ENCODE measurements around the gene WDR88.
A peak's percentile ranks its signal among the peaks of the same experiment; 100 is the strongest.
"Not testable (repeated sequence)": the region's sequence is repeated elsewhere in the genome, so short reads cannot be mapped to it uniquely, and the experiment has no call there.

The WDR88 gene

DNA sequence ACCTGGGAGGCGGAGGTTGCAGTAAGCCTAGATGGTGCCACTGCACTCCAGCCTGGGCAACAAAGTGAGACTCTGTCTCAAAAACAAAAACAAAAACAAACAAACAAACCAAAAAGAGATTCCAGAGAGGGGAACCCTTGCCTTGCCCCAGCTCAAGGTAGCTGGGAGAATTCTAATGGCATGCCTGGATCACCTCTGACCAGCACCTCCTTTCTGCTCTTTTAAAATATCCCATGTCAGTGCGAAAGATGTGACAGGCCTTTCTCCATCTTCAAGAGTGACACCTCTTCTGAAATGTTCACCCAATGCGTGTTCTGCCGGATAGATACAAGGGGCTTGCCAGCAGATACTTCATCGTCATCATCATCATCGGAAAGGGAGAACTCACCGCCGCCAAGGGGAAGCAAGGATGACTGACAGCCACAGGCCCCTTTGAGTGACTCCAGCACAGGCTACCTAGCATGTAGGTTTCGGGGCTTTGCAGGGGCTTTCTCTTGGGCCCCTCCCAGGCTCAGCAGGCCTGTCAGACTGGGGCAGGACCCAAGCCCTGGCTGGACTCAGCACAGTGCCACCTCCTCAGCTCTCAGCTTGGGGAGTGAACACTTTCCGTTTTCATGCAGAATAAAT lies 43.4 kb downstream of the WDR88 start:
- DNase-seq = no peak

DNA sequence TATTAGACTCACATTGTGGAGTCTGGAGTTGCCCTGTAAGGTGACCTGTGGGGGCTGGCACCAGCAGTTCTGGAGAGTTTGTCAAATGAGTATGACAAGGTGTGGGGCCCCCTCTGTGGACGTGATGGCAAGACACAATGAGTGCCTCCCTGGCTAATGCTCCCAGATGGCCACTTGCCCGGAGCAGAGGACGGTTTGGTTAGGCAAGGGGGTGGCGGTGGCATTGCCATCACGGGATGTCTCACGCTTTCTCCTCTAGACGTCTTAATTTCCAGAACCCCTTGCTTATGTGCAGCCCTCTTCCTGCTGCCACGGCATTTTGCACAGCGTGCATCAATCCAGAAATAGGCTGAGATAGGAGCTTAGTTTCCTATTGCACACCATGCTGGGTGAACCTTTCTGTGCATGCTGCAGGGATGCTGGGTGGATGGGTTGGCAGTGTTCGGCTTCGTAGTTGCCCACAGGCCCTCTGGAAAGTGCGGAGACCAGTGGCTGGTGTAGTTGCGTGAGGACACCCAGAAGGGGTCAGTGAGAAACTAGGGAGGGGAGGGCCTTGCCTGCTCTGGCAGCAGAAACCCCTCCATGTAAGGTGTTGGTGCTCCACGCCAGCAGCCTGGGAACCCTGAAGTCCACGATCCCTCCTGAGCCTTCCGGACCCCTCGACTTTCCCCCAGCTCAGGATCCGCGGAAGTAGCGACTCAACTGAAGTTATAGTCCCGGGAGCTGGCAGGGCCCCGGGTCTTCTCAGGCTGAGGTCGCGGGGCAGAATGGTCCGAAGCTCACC lies 44.2 kb downstream of the WDR88 start:
- DNase-seq = no peak

DNA sequence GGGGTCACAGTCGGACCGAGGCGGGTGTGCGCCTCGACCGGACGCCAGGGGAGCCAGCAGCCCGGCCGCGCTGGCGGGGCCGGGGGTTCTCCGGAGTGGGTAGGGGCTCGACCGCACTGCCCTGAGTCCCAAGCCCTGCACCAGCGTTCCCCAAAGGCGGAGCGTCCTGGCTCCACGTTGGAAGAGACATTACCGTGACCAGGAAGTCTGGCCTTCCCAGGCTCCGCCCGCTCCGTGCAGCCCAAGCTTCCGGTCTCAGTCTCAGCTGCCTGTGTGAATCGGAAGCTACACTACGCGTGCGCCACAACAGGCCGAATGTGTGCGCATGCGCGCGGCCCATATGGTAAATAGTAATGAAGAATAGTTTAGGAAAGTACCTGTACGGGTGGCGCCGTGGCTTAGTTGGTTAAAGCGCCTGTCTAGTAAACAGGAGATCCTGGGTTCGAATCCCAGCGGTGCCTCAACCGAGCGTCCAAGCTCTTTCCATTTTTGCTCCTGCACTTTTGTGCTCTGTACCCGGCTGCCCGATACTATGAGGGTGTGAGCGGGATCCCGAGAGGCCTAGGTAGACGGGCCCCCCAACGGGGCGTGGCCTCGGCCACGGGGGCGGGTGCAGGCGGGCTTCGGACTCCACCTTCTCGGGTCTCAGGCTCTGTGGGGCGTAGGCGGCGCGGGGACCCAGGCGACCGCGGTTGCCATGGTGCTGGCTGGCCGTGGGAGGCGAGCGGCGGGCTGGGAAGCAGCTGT lies 44.9 kb downstream of the WDR88 start:
- peak; percentile 99 to 100 for DNase-seq

DNA sequence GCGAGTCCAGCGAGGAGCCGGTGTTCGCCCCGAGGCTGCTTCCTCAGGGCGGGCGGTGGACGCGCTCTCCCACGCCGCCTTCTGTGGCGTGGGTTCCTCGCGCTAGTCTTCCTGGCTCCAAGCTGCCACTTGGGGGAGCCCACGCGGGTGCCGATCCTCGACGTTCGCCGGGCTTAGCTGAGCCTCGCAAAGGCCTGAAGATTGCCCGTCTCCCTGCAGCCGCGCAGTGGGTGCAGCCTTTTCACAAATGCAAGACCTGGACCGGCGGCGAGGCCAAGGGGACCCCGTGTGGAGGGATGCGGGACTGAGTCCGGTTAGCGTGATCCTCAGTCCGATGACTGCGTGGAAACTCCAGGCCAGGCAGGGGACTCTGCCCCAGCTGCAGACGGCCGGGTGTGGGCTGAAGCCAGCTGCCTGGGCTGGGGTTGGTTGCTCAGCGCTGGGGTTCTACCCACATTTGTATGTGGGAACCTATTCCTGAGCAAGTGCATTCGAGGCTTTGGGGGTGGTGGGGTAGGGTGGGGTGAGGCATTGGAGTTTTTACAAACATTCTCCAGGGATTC lies 45.6 kb downstream of the WDR88 start:
- peak; percentile 80 to 93 for DNase-seq

DNA sequence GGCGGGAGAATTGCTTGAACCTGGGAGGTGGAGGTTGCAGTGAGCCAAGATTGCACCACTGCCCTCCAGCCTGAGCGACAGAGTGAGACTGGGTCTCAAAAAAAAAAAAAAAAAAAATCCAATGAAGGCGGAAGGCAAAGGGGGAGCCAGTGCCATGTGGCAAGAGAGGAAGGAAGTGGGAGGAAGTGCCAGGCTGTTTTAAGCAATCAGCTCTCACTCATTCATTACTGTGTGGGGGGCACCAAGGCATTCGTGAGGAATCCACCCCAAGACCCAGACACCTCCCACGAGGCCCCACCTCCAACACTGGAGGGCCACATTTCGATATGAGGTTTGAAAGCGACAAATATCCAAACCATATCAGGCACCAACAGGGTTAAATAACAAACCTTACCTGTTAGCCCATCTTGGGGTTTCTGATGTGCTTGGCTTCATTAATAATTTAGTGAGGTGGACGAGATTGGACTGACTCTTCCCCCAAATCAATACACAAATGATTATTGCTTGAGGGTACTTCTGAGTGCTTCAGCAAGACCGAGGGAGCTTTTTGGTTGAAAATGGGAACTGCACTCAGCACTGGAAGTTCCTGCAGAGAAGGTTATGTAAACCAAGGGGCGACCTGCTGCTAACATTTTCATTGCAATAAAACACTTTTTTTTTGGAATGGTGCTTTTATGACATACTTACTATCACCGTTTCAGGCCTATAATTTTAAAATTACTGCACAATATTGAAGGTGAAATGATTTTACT lies 54.7 kb downstream of the WDR88 start:
- DNase-seq = no peak

DNA sequence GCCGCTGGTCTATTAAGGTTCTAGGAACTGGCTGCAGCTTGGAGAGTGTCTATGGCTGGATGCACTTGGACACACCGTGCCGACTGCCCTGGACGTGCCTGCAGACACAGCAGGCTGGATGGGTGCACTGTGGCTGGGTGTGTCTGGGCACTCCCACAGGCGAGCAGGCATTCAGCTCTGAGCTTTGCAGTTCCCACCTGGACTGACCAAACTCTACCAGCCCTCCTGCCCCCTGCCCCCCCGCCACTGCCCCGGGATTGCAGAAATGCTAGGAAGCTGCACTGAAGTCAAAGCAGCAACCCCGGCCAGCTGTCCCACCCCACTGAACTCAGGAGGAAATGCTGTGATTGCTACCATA lies 55.2 kb downstream of the WDR88 start:
- peak in 1 of 2 experiments; percentile 41 for DNase-seq

DNA sequence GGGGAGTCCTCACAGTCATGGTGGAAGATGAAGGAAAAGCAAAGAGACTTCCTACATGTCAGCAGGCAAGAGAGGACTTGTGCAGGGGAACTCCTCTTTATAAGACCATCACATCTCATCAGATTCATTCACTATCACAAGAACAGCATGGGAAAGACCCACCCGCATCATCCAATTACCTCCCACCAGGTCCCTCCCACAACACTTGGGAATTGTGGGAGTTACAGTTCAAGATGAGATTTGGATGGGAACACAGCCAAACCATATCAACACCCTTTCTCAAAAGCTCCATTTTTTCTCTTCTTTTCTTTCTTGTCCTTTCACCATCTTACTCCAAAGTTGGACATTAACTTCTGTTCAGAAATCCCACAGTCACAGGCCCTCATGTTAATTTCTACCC lies 57.5 kb downstream of the WDR88 start:
- no peak for DNase-seq

DNA sequence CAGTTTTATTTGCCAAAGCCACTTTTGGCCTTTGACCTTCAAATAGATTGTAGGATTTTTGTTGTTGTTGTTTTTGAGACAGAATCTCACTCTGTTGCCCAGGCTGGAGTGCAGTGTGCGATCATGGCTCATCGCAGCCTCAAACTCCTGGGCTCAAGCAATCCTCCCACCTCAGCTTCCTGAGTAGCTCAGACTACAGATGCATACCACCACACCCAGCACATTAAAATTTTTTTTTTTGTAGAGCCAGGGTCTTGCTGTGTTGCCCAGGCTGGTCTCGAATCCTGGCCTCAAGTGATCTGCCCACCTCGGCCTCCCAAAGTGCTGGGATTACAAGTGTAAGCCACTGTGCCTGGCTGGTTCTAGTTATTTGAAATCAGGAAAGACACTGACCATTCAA lies 59.2 kb downstream of the WDR88 start:
- DNase-seq = not testable (repeated sequence)

DNA sequence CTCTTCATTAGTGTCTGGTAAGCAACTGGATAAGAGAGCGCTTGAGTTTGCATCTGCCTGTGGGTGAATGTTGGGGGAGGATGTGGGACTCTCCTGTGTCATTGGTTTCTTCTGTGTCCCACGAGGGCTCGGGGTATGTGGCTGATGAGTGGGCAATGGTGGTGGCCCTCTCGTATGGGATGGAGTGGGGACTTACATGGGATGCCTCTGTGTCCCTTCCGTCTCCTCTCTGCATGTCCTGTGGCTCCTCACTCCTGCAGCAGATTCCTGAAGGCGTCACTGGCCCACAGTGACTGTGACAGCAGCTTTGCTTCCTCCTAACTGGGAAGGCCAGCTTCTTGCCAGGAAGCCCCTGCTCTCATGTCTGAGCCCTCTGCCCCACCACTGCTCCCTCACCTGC lies 59.6 kb downstream of the WDR88 start:
- DNase-seq = no peak

DNA sequence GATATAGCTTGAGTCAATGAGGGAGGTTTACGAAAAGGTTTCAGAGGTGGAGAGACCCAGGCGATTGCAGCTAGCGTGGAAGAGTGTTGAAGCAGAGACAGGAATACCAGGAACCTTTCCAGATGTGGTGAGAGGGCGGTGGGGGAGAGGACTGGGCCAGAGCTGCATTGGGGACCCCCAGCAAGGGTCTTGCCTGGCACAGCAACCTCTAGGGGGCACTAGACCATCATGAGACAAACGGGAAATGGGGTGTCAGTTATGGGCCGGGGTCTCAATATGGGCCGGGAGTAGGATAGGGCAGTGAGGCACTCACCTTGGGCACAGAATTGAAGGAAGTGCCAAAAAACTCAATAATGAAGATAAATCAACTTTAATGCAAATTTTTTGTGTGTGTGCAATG lies 60.1 kb downstream of the WDR88 start:
- DNase-seq = peak in 1 of 2 experiments; percentile 31

DNA sequence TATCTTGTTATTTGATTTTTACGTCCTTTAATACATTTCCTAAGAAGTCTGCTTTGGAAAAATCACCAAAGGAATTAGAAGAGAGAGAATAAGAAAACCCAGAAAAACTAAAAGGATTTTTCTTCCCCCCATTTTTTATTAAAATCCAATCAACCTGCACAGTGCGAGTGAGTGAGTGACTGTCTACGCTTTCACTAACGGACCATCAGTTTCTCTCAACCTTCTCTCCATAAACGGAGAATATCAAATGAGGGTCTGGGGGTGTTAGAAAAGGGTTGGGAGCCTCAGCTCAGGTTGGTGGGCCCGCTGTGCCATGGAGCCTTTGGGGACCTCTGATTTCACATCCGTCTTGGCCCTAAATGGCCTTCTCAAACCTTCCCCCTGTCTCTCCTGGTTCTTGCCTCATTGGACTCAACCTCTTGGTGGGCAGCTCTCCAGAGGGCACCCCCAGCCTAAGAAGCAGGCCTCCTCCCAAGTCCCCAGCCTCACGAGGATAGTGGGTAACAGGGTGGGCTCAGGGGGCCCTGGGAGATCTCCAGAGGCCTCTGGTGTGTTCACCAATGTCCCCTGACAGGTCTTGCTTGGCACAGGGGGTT lies 61.5 kb downstream of the WDR88 start:
- DNase-seq = no peak

DNA sequence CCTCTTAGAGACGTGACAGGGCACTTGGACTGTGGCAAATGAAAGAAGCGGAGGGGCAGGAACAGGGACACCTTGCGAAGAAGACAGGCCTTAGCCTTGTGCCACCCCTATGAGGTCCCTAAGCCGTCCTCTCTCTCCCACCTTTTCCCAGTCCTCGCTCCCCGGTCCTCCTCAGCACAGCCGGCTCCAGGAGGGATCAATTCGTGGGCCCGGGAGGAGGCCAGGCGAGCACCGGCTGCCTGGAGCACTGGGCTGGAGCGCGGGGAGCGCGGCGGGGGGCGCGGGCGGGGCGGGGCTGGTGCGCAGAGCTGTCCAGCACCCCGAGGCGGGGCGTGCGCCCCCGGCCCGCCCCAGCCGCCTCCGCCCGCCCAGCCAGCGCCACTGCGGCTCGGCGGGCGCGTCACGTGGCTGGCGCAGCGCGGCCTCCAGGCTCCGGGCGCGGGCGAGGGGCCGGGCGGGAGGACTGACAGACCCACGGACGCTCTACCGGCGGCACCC lies 62.0 kb downstream of the WDR88 start, which contains the start of gene LRP3:
TSS of gene LRP3 (plus strand) at position 466 of the 498 bp plus-strand sequence. CDS start 456 bp downstream, outside the sequence.
- peak; percentile 35 to 92 for DNase-seq

DNA sequence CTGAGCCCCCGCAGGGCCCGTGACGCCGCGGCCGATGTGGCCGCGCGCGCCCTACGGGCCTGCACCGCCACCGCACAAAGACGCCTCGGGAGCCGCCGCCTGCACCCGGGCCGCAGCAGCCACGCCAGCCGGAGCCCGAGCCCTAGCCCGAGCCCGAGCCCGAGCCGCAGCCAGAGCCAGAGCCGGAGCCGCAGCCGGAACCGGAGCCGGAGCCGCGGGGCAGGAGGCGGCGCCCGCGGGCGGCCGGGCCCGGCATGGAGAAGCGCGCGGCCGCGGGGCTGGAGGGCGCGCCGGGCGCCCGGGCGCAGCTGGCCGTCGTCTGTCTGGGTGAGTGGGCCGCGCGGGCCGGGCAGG lies 62.6 kb downstream of the WDR88 start:
- peak in 1 of 2 experiments; percentile 70 for DNase-seq

DNA sequence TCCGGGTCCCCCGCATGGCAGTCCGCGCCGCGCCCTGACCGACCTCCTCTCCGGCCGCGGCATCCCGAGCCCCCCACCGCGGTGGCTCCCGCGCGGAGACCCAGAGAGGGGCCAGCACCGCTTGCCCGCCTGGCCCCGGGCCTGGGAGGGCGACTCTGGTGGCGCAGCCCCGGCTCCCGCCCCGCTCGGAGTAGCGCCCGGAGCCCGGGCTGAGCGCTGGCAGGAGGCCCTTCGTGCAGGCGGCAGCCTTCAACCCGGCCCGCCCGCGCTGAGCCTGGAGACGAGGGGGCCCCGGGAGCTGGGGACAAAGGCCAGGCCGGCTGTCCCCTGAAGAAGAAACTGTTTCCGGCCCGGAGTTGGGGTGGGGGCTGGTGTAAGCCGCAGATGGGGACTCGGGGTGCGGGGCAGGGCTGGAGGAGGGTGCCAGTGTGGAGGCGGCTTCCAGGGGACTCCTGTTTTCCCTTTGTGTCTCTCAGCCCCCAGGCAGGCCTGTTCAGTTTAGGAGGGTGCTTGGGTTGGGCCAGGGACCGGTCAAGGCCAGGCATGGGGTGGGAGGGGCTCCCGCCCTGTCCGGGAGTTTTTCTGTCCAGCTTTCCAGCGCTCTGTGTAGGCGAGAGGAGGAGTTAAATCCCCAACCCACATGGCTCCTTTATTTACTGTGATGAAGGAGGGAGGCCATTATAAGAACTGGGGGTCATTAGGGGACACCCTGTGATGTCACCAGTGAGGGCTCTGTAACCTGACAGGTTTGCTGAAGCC lies 63.2 kb downstream of the WDR88 start:
- DNase-seq = peak in 1 of 2 experiments; percentile 70

DNA sequence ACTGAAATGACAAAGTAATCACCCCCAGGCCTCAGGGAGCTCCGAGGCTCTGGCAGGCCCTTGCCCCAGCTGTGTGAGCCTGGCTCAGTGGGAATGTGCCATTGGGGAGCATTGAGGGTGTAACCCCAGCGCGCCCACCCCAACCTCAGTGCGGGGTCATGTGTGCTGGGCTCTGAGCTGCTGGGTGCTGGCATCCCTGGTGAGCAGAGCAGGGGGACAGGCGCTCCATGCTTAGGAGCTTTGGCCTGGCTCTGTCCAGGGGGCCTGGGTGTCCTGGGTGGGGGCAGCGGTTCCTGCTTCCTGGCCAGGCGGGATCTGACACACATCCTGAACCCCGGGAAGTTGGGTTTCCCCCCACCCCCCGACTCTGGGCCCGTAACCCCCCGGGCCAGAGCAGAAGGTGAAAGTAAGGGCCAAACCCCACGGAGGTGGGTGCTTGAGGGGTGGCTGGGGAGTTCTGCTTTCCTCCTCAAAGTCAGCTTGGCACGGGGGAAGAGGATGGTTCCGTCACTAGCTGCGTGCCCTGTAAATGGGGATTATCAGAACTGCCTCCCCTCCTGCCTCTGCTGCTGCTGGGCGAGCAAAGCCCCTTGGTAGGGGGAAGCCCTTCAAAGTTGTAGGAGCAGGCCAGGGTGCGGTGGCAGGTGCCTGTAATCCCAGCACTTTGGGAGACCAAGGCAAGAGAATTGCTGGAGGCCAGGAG lies 63.9 kb downstream of the WDR88 start:
- peak in 1 of 2 experiments; percentile 48 for DNase-seq

DNA sequence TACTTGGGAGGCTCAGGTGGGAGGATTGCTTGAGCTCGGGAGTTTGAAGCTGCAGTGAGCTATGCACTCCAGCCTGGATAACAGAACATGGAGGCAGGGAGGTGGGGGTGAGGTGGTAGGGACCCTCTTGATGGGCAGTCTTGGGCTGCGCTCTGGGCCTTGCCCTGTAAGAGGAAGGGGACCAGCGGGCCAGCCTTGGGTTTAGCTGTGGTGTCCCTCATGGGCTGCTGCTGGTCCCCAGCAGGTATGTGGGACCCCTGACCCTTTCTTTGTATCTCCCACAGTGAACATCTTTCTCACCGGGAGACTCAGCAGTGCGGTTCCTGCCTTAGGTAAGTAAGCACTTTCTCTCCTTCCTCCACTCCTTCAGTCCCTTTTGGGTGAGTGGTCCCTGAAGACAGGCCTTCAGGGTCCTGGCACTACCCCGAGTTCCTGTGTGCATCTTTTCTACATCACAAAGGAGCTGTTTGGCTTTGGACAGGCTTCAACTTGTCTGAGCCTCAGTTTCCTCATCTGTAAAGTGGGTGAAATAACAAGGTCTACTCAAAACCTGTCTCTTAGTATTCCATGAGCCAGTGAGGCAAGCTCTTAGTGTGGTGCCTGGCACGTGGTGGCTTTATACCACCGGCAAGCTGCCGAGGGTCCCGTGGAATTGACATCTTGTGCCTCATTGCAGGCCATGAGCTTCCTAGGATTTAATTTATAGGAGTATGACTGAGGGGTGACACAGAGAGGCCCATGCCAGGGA lies 64.7 kb downstream of the WDR88 start:
- DNase-seq = no peak

DNA sequence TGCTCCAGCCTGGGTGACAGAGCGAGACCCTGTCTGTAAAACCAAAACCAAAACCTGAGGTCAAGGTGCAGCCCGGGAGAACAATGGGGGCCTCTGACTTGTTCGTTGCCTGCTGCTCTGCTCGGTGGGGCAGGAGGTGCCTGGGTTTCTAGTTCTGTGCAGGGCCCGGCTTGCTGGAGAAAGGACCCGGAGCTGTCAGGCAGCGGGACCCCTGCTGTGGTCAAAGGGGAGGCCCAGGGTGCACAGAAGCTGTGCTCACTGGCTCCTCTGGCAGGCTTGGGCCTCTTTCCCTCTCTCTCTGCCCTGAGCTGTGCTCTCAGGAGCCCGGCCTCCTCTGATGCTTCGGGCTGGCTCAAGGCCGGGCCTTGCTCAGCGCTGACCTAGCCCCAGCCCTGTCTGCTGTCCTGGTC lies 65.7 kb downstream of the WDR88 start:
- no peak for DNase-seq

DNA sequence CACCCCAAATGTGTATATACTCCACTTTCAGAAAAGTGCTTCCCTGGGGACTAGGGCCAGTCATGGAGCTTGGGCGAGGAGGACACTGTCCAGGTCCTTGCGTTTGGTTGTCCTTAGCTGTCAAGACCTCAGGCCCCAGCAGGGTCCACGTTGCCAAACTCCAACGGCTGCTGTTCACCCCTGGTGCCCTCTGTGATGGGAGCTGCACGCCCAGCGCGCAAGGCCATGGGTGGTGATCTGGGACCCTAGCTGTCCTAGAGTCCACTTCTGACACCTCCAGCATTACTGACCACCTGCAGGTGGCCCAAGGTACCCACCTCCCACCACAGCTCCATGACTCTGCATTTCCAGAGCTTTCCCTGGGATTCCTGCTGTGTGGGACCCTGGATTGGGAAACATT lies 66.3 kb downstream of the WDR88 start:
- no peak for DNase-seq

DNA sequence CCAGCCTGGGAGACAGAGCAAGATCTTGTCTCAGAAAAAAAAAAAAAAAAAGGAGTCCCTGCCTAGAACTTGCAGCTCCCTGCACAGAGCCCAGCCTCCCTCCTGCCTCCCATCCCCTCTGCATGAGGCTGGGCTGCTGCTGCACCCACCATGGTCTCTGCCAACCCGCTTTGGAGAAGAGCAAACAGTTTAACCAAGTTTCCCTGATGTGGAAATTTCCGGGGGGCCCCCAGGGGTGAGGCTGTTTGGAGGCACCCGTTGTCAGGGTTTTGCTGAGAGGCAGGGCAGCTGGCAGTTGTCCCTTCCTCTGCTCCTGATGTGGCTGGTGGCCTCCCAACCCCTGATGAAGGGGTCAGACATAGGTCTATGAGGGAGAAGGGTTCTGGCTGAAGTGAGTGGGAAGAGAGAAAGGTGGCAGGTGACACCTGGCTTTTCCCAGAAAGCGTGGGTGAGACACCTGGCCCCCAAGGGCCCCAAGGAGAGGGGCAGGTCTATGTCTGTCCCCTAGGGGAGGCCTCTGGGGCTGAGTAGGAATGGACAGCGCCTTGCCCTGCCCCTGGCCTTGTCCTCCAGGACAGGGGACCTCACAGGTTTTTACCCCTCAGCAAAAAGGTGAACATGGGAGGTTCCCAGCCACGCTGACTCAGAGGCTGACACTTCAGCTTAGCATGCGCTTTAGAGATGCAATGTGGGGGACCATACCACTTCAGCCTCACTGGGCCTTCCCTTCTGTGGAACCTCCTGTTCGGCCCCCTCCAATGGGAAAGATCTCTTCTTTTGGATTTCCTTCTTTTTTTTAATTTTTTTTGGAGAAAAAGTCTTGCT lies 67.7 kb downstream of the WDR88 start:
- no peak for DNase-seq

Data from NCI-H526 (cell line).